T-helper 1 cell treated with Interleukin-12 subunit alpha and Interleukin-12 subunit beta and Interleukin-4 antibody, amounts not matched to agents 30 μg/mL and 1 μg/mL, for 36 hours (primary cell): ENCODE results near the gene BRAF.
A peak's percentile ranks its signal among the peaks of the same experiment; 100 is the strongest.
"Not testable (repeated sequence)": the region's sequence is repeated elsewhere in the genome, so short reads cannot be mapped to it uniquely, and the experiment has no call there.

ENCODE experiments used
- H3K27ac Mint-ChIP-seq: one replicate; pipeline ENCODE4 v1.8.0; 2021; ENCODE audit warnings: mild to moderate bottlenecking, mixed read lengths
- H3K27me3 Mint-ChIP-seq: one replicate; pipeline ENCODE4 v1.8.0; 2021; ENCODE audit warnings: low read depth, mixed read lengths
- H3K36me3 Mint-ChIP-seq: one replicate; pipeline ENCODE4 v1.8.0; 2021; ENCODE audit warnings: low read depth, mixed read lengths
- H3K4me1 Mint-ChIP-seq: one replicate; pipeline ENCODE4 v1.8.0; 2021; ENCODE audit warnings: low read depth, mixed read lengths
- H3K4me3 Mint-ChIP-seq: one replicate; pipeline ENCODE4 v1.8.0; 2021; ENCODE audit warnings: mild to moderate bottlenecking, moderate library complexity, mixed read lengths
- H3K9me3 Mint-ChIP-seq: one replicate; pipeline ENCODE4 v1.8.0; 2021; ENCODE audit warnings: mixed read lengths

The BRAF gene

DNA sequence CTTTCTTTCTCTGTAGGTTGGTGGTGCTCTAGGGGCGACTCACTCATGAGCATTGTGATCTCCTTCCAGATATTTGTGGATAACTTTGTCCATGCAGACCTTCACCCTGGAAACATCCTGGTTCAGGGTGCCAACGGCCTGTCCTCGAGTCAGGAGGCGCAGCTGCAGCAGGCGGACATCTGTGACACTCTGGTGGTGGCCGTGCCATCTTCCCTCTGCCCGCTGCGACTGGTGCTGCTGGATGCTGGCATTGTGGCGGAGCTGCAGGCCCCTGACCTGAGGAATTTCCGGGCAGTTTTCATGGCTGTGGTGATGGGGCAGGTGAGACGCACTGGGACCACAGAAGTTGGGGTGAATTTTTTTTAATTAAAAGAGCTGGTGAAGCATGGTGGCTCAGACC lies 237.8 kb downstream of the BRAF start:
- Mint-ChIP-seq H3K9me3 (no peaks in the 10 kb centered on the region), H3K27ac (no peak overlapping the region), H3K27me3 (no peaks in the 10 kb centered on the region), H3K4me3 (no peak overlapping the region), H3K36me3 (peaks cover 15% of the 10 kb centered on the region), H3K4me1 (peaks cover 2% of the 10 kb centered on the region)

DNA sequence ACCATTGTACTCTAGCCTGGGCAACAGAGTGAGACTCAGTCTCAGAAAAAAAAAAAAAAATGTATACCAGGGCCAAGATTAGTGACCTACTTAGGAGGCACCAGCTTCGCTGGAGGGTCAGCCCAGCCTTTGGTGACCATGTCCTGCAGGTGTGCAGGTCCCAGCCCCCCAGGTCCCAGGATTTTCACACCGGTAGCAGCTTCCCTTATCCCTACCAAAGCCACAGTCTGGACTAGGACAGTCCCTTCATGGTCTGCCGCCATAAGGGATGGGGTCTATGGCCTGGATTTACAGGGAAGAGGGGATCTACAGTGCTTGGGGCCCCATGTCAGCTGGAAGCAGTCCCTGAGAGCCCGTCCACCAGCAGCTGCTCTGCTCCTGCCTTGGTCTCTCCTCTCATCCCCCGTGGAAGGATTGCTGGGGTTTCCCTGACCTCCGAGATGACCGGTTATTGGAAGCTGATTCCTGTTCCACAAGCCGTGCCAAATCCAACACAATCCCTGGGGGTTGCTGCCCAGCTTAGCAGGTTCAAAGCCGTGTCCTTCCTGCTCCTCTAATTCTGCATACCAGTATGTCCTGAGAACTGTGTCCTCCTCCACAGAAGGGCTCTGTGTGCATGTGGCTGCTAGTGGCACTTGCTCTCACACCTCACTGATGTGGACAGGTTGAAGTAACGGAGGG lies 239.2 kb downstream of the BRAF start:
- Mint-ChIP-seq H3K36me3 (peaks cover 17% of the 10 kb centered on the region), H3K27ac (no peak overlapping the region), H3K4me3 (no peak overlapping the region), H3K27me3 (no peaks in the 10 kb centered on the region), H3K4me1 (no peaks in the 10 kb centered on the region), H3K9me3 (no peaks in the 10 kb centered on the region)

GRCh38 chr7:140684066-140684950 lies 240.4 kb downstream of the BRAF start:
- no peaks in the 10 kb centered on the region for H3K4me1 Mint-ChIP-seq
- no peaks in the 10 kb centered on the region for H3K9me3 Mint-ChIP-seq
- no peak overlapping the region for H3K27ac Mint-ChIP-seq
- H3K36me3 Mint-ChIP-seq = peaks cover 21% of the 10 kb centered on the region
- no peak overlapping the region for H3K4me3 Mint-ChIP-seq
- no peaks in the 10 kb centered on the region for H3K27me3 Mint-ChIP-seq

GRCh38 chr7:140683657-140684056 lies 241.1 kb downstream of the BRAF start:
- no peaks in the 10 kb centered on the region for H3K9me3 Mint-ChIP-seq
- no peaks in the 10 kb centered on the region for H3K4me1 Mint-ChIP-seq
- no peak overlapping the region for H3K27ac Mint-ChIP-seq
- no peak overlapping the region for H3K4me3 Mint-ChIP-seq
- H3K36me3 Mint-ChIP-seq = peaks cover 24% of the 10 kb centered on the region
- H3K27me3 Mint-ChIP-seq = no peaks in the 10 kb centered on the region

DNA sequence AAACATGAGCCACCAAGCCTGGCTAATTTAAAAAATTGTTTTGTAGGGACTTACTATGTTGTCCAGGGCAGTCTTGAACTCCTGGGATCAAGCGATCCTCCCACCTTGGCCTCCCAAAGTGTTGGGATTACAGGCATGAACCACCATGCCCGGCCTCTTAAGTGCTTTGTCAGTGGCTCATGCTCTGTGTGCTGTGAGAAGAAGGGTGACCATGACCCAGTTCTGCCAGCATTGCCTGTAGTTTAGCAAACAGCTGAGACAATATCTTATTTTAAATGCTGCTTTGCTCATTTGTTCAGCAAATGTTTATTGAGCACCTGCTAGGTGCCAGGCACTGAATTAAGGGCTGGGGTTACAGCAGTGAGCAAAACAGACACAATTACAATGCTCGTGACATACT lies 243.0 kb downstream of the BRAF start:
- peaks cover 31% of the 10 kb centered on the region for H3K36me3 Mint-ChIP-seq

DNA sequence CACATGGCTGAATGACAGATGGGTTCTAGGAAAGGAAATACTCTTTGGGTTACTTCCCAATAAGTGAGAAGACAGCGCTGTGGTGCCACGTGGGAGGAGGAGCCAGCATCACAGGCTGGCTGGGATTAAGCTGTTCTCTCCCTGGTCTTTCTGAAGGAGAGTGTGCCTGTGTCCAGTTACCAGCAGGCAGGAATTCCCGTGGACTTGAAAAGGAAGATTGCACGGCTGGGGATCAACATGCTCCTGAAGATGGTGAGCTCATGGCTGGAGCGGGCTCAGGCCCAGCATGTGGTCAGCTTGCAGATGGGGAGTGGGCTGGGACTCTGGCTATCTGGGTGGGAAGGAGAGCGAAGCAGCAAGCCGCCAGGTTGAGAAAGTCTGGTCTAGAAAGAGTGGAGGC lies 243.8 kb downstream of the BRAF start:
- Mint-ChIP-seq H3K4me3 (no peak overlapping the region), H3K4me1 (peaks cover 3% of the 10 kb centered on the region), H3K9me3 (no peaks in the 10 kb centered on the region), H3K27ac (no peak overlapping the region), H3K36me3 (peaks cover 34% of the 10 kb centered on the region), H3K27me3 (no peaks in the 10 kb centered on the region)

More for the DNA sequence above, 243.0 kb downstream of the BRAF start:
- Mint-ChIP-seq H3K4me3 (no peak overlapping the region), H3K4me1 (no peaks in the 10 kb centered on the region), H3K27me3 (no peaks in the 10 kb centered on the region), H3K27ac (no peak overlapping the region), H3K9me3 (no peaks in the 10 kb centered on the region)

GRCh38 chr7:140679186-140679585 lies 245.5 kb downstream of the BRAF start:
- Mint-ChIP-seq H3K36me3 (peaks cover 30% of the 10 kb centered on the region), H3K4me3 (no peak overlapping the region), H3K9me3 (no peaks in the 10 kb centered on the region), H3K27ac (no peak overlapping the region), H3K4me1 (peaks cover 13% of the 10 kb centered on the region), H3K27me3 (no peaks in the 10 kb centered on the region)

- peaks cover 28% of the 10 kb centered on the region for H3K36me3 Mint-ChIP-seq
- H3K4me1 Mint-ChIP-seq = peaks cover 16% of the 10 kb centered on the region
- H3K4me3 Mint-ChIP-seq = no peak overlapping the region
- no peaks in the 10 kb centered on the region for H3K27me3 Mint-ChIP-seq
- H3K27ac Mint-ChIP-seq = no peak overlapping the region
- no peaks in the 10 kb centered on the region for H3K9me3 Mint-ChIP-seq
Measured at GRCh38 chr7:140678816-140679130, 246.0 kb downstream of the BRAF start.

DNA sequence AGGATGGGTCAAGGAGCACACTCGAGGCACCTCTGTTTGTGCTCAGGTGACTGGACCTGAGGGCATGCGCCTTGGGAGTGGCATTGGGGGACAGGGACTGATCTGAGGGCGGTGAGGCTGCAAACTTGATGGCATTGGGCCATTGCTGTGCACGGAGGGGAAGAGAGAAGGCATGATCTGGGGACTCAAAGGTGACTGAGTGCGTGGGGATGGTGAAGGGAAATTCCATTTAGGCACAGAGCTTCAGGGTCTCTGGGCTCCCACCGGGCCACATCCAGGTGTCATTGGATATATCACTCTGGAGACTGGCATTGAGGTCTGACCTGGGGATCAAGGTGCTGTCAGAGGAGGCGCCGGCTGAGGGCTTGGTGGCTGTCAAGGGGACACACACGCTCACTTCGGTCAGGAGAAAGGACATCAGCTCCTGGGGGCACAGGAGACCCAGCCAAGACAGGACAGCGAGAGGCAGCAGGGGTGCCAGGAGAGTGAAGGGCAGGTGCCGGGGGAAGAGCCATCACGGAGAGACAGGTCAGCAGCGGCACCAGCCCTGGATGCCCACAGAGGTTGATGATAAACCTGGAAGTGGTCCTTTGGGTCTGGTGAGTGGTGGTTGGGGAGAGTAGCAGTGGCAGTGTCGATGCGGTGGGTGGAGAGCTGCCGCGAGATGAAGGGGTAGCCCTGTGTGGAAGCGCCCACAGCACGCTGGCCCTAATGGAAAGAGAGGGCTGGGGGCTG lies 246.5 kb downstream of the BRAF start:
- peaks cover 18% of the 10 kb centered on the region for H3K4me1 Mint-ChIP-seq
- no peaks in the 10 kb centered on the region for H3K27me3 Mint-ChIP-seq
- no peak overlapping the region for H3K4me3 Mint-ChIP-seq
- peaks cover 27% of the 10 kb centered on the region for H3K36me3 Mint-ChIP-seq
- no peak overlapping the region for H3K27ac Mint-ChIP-seq
- no peaks in the 10 kb centered on the region for H3K9me3 Mint-ChIP-seq

DNA sequence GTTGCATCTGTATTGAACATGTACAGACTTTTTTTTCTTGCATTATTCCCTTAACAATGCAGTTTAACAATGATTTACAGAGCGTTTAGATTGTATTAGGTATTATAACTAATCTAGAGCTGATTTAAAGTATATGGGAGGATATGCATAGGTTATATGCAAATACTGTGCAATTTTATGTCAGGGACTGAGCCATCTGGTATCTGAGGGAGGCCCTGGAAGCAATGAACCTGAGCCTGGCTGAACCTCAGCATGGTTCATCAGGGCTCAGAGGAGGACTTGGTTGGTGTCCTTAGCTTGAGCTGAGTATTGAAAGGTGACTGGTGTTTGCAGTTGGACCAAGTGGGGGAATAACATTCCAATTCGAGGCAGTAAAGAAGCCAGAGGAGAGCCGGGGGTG lies 247.2 kb downstream of the BRAF start:
- Mint-ChIP-seq H3K27me3 (no peaks in the 10 kb centered on the region), H3K36me3 (peaks cover 27% of the 10 kb centered on the region), H3K9me3 (no peaks in the 10 kb centered on the region), H3K27ac (no peak overlapping the region), H3K4me3 (no peak overlapping the region), H3K4me1 (peaks cover 18% of the 10 kb centered on the region)

GRCh38 chr7:140676956-140677355 lies 247.8 kb downstream of the BRAF start:
- Mint-ChIP-seq H3K4me1 (peaks cover 23% of the 10 kb centered on the region), H3K36me3 (peaks cover 24% of the 10 kb centered on the region)
- H3K4me3 Mint-ChIP-seq, H3K27ac Mint-ChIP-seq, H3K27me3 Mint-ChIP-seq, H3K9me3 Mint-ChIP-seq: not testable (repeated sequence)

- H3K27ac Mint-ChIP-seq = no peak overlapping the region
- peaks cover 23% of the 10 kb centered on the region for H3K4me1 Mint-ChIP-seq
- no peak overlapping the region for H3K4me3 Mint-ChIP-seq
- no peaks in the 10 kb centered on the region for H3K9me3 Mint-ChIP-seq
- peaks cover 23% of the 10 kb centered on the region for H3K36me3 Mint-ChIP-seq
- H3K27me3 Mint-ChIP-seq = no peaks in the 10 kb centered on the region
Measured at GRCh38 chr7:140676306-140676705, 248.4 kb downstream of the BRAF start.

GRCh38 chr7:140675726-140676125 lies 249.0 kb downstream of the BRAF start:
- no peaks in the 10 kb centered on the region for H3K27me3 Mint-ChIP-seq
- H3K36me3 Mint-ChIP-seq = peaks cover 19% of the 10 kb centered on the region
- no peak overlapping the region for H3K4me3 Mint-ChIP-seq

GRCh38 chr7:140674899-140675701 lies 249.6 kb downstream of the BRAF start:
- H3K9me3 Mint-ChIP-seq = no peaks in the 10 kb centered on the region
- H3K27ac Mint-ChIP-seq = peak overlapping the region; percentile 56
- H3K4me3 Mint-ChIP-seq = peak overlapping the region; percentile 86
- peaks cover 13% of the 10 kb centered on the region for H3K36me3 Mint-ChIP-seq
- H3K27me3 Mint-ChIP-seq = no peaks in the 10 kb centered on the region
- H3K4me1 Mint-ChIP-seq = peaks cover 23% of the 10 kb centered on the region

More at GRCh38 chr7:140675726-140676125, 249.0 kb downstream of the BRAF start:
- no peak overlapping the region for H3K27ac Mint-ChIP-seq
- H3K9me3 Mint-ChIP-seq = no peaks in the 10 kb centered on the region
- H3K4me1 Mint-ChIP-seq = peaks cover 23% of the 10 kb centered on the region
